GM19099 (cell line): Measurements from ENCODE around the gene FIBCD1.

Experiments used
- POLR2A ChIP-seq: IDR thresholded peaks from 3 replicates; pipeline ENCODE4 v1.6.1; 2011; ENCODE audit warnings: low read depth; ENCODE audit not compliant: insufficient read length; ENCODE audit errors: extremely low read depth

Gene FIBCD1

DNA sequence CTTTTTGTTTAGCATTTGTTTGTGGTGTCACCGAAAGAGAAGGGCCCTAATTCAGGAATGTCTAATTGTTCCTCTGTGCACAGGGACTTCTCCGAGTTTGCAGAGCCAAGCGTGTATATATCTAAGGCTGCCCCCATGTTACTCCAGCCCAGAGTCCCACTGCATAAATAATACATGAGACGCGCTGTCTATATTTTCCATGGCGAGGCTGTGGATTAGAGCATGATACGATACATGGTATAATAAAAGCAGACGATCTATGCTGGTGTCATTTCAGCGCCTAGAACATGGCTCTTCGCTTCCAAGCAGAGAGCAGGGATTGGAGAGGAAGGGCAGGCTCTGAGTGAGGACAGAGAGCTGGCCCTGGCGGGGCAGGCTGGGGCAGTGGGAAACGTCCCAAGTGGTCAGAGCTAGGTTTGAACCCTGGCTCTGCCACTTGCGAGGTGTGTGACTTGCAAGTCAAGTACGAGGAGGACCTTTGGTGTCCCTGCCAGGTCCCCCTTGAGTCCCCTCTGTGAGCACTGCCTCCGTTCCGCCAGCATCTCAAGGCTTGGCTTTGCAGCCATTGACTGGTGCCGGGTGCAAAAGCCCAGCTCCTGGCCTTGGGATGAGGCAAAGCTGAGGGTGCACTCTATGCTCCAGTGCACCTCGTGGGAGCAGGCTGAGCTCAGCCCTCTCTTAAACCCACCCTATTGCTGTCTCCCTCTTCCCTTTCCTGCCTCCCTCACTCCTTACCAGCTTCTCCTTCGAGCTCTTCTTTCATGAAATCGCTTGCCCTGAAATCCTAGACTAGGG, 40.7 kb upstream of the FIBCD1 start:
- TF ChIP-seq POLR2A, result no peak

DNA sequence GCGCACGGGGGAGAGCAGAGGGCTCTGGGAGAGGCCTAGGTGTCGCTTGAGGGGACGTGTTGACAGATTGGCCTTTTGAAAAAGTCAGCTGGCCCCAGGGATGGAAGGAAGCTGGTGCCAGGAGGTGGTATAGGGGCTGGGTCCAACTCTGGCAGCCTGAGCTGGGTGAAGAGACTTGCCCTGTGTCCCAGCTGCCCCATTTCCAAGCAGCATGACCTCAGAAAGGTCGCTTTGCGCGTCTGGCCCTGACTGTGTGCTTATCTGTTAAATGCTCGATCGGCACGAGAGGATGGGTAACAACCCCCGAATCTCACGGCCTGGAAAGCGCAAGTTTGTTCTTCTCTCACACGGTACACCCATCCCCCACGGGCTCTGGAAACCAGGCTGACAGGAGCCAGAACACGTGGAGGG, 38.8 kb upstream of the FIBCD1 start:
- TF ChIP-seq POLR2A, result no peak

DNA sequence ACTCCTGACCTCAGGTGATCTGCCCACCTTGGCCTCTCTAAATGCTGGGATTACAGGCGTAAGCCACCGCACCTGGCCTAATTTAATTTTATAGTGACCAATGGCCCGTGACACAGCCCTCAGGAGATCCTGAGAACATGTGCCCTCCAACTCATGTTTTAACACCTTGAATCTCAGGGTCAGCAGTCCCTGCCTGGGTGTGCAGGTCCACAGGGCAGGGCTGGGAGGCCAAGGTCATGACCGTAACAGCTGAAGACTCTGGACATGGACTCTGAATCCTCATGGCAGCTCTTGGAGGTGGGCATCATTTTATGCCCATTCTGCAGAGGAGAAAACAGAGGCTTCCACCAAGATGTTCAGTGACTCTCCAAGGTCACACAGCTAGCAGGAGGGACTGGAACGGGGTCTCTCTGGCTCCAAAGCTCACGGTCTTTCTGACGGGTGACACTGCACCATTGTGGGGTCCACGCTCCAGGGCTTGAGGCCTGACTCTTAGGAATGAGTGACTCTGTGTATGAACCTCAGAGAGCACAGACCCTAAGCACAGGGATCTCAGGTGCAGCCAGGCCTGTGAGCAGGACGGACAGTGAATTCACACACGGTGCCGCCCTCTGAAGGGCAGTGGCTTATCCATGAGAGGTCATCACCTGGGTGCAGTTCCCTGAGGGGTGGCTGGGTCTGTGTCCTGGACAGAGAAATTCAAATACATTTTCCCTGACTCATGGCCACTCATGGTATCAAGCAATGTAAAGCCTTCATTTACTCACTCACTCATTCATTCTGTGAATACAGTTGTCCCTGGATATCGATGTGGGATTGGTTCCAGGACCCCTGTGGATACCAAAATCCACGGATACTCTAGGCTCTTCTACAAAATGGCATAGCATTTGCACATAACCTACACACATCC, 37.1 kb upstream of the FIBCD1 start:
- TF ChIP-seq POLR2A, result no peak

DNA sequence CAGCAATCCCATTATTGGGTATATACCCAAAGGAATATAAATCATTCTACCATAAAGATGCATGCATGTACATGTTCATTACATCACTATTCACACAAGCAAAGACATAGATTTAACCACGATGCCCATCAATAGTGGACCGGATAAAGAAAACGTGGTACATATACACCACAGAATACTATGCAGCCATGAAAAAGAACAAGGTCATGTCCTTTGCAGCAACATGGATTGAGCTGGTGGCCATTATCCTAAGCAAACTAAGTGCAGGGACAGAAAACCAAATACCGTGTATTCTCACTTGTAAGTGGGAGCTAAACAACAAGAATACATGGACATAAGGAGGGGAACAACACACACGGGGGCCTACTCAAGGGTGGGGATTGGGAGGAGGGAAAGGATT, 36.1 kb upstream of the FIBCD1 start:
- TF ChIP-seq POLR2A, result no peak

DNA sequence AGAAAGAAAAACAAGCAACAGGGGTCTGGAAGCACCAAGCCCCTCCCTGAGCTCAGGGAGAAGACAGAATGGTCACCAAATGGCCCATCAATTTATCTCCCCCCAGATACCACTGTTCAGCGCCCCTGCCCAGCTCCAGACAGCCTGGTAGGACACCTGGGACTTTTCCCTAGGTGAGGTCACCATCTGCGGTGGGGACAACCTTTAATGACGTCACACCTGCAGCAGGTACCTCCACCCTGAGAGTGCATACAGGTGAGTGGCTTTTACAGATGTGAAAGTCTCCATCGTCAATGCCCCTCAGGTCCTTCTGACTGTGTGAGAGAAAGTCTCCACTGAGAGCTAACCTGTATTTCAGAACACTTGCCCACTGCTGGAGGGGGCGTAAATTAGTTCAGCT, 35.6 kb upstream of the FIBCD1 start:
- TF ChIP-seq POLR2A, result no peak

DNA sequence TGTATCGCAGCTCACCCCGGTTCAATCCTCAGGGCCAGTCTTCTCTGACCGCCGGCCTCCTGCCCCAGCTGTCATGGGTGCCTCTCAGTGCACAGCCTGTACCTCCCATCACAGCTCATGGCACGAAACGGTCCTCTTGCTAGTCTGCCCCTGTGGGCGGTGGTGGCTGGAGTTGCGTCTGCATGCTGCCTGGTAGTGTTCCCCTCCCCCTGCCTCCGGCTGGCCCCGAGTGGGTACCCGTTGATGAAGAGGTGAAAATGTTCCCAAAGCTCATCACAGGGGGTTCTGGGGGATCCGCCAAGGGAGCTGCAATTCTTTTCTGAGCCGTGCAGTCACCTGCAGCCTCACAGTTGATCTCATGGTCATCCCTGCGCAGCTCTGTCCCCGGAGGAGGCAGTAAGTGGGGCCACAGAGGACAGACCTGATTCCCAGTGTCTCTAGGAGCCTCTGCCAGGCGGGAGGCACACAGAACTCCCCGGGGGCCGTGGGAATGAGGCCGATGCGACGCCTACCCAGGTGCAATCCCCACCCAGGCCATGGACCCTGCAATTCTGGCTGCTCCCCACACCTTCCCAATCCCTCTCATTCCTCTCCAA, 34.7 kb upstream of the FIBCD1 start:
- no peak for TF ChIP-seq POLR2A

DNA sequence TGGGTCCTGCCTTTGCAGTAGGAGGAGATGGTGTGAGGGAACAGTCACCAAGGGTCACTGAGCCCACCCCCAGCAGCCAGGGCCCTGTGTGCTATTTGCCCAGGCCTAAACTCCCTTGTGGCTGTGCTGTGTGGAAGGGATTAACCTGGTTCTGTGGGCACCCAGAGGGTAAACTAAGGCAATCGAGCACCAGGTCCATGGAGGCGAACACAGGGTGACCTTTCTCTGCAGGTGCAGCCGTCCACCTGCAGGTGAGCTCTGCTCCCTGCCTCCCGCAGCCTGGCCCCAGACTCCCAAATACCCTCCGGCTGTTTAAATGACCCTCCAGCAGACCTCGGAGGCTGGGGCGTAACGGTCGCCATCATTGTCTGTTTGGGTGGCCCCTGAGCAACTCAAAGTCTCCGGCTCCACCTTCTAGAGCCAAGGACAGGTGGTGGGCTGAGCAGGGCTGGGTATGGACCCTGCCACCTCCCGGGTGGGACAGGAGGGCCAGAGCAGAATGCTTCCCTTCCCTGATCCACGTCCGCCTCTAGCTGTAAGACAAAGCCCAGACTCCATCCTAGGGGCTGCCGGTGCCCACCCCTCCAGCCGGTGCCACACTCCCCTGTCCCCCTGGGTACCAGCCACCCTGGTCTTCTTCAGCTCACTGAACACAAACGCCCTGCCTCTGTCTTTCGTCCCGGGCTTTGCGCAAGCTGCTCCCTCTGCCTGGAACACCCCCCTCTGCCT, 34.1 kb upstream of the FIBCD1 start:
- TF ChIP-seq POLR2A, result no peak

DNA sequence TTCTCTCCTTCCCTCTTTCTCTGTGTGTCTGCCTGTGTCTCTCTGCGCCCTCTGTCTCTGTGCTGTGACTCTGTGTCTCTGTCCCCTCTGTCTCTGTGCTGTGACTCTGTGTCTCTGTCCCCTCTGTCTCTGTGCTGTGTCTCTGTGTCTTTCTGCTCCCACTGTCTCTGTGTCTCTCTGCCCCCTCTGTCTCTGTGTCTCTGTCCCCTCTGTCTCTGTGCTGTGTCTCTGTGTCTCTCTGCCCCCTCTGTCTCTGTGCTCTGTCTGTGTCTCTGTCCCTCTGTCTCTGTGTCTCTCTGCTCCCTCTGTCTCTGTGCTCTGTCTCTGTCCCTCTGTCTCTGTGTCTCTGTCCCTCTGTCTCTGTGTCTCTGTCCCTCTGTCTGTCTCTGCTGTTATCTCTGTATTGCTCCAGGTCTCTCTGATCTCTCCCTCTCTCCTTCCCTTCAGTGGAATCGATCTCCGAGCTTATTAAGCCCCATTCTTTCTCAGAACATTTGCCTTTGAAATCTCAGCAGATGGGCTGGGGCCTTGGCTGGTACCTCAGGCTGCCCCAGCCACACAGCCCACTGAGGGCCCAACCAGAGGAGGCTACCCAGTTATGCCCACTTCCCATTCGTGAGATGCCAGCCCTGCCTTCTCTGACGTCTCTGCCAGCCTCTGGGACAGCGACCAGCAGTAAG, 33.4 kb upstream of the FIBCD1 start:
- TF ChIP-seq POLR2A, result no peak

DNA sequence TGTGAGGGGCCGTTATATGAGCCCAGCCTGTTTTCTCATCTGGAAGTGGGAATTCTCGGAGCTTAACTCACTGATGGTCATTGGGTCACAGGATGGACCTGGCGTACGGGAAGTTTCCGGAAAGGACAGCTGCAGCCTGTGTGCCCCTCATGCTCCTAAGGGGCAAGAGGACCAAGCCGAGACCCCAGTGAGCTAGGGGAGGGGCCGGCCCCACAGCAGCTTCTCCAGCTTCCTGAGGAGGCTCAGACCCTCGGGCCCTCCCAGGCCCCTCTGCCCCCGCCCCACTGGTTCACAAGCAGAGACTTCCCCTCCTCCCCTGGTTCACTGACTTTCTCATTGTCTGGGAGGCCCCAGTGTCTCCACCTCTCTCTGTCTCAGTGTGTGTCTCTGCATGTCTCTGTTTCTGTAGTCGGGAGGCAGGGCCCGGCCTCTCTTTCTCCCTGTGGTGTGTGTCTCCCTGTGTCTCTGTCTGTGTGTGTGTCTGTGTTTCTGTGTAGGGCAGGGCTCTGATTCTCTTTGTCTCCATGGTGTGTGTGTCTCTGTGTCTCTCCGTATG, 32.3 kb upstream of the FIBCD1 start:
- TF ChIP-seq POLR2A, result no peak

DNA sequence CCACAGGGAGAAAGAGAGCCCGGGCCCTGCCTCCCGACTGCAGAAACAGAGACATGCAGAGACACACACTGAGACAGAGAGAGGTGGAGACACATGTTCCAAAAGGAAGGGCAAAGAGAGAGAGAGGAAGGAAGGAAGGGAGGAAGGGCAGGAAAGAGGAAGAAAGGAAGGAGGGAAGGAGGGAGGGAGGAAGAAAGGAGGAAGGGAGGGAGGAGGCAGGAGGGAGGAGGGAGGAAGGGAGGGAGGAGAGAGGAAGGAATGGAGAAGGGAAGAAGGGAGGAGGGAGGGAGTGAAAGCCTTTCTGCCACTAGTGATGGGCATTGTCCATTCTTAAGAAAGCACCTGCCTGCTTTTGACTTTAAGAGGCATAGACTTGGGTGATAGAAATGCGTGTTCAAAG, 31.8 kb upstream of the FIBCD1 start:
- no peak for TF ChIP-seq POLR2A

DNA sequence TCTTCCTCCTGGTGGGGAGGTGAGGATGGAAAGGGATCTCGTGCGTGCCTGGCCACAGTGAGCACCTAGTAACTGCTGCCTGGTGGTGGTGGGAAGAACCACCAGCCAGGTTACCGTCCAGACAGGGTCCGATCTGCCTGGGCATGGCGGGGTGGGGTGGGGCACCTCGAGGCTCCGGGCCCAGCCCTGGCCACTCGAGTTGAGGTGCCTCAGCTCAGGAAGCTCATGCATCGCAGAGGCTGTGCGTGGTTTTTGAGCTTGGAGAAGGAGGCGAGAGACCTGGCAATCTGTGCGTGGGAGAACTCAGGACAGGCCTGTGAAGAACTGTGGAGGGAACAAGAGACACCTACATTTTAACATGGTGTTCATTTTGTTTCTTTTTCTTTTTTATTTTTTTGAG, 31.0 kb upstream of the FIBCD1 start:
- no peak for TF ChIP-seq POLR2A

DNA sequence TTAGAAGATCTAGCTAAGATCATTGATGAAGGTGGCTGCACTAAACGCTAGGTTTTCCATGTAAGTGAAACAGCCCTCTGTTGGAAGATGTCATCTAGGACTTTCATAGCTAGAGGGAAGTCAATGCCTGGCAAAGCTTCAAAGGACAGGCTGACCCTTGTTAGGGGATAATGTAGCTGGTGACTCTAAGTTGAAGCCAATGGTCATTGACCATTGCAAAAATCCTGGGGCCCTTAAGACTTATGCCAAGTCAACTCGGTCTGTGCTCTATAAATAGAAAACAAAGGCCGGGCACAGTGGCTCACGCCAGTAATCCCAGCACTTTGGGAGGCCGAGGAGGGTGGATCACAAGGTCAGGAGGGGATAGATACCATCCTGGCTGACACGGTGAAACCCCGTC, 26.6 kb upstream of the FIBCD1 start:
- TF ChIP-seq POLR2A, result no peak

DNA sequence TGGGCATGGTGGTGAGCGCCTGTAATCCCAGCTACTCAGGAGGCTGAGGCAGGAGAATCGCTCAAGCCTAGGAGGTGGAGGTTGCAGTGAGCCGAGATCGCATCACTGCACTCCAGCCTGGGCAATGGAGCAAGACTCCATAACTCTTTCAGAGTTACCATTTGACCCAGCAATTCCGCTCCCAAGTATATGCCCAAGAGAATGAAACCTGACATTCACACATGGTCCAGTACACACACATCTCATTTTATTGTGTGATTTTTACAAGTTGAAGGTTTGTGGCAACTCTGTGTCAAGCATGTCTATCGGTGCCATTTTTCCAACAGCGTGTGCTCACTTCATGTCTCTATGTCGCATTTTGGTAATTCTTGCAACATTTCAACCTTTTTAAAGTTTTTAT, 24.9 kb upstream of the FIBCD1 start:
- no peak for TF ChIP-seq POLR2A

DNA sequence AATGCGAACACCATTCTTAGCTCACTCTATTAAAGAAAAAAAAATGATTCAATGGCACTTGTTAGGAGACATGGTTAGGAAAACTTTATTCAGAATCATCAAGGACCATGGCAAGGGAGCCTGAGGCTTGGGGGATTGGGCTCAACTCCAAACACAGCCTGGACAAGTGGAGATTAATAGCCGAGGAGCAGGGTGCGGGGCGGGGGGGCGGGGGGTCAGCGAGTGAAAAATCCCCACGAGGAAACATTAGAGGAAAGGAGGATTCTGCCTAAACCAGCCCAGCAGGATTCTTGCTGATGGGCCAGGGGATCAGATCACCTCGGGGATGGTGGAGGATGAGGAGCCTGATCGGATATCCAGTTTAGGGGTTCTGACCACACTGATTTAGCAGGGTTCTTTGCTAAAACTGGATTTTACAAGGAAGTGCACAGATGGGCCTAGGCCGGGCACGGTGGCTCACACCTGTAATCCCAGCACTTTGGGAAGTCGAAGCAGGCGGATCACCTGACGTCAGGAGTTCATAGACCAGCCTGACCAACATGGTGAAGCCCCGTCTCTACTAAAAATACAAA, 24.4 kb upstream of the FIBCD1 start:
- no peak for TF ChIP-seq POLR2A
